ENCODE results near the gene AGPAT3. TPM values are rescaled to one million over a fixed set of nuclear protein-coding genes. Genes with fewer than 3 reads are reported as not detected.

Gene AGPAT3
- total RNA-seq, 4 donors from 2014 or later, result 63.5 to 225 (median 161) TPM

DNA sequence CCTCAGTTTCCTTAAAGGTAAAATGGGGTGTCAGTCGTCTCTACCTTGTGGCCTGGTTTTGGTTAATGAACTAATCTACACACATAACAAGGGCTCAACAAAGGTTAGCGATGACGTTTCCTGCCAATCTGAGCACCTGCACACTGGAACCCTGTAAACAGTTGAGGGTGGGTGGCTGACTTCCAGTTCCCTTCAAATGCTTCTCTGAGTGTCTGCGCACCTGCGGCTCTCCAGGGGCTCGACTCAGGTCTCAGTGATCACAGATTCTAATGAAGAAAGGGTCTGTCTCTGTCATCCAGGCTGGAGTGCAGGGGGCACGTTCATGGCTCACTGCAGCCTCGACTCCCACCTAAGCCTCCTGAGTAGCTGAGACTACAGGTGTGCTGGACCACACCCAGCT, 3.3 kb upstream of the AGPAT3 start:
- peak in 1 of 3 donors; percentile 49 for DNase-seq
- no peaks in the 10 kb centered on the region for H3K36me3 ChIP-seq
- no peak overlapping the region for H3K4me3 ChIP-seq
- H3K27ac ChIP-seq, result no peak overlapping the region
- no peaks in the 10 kb centered on the region for H3K9me3 ChIP-seq
- TF ChIP-seq, protein P1, sequence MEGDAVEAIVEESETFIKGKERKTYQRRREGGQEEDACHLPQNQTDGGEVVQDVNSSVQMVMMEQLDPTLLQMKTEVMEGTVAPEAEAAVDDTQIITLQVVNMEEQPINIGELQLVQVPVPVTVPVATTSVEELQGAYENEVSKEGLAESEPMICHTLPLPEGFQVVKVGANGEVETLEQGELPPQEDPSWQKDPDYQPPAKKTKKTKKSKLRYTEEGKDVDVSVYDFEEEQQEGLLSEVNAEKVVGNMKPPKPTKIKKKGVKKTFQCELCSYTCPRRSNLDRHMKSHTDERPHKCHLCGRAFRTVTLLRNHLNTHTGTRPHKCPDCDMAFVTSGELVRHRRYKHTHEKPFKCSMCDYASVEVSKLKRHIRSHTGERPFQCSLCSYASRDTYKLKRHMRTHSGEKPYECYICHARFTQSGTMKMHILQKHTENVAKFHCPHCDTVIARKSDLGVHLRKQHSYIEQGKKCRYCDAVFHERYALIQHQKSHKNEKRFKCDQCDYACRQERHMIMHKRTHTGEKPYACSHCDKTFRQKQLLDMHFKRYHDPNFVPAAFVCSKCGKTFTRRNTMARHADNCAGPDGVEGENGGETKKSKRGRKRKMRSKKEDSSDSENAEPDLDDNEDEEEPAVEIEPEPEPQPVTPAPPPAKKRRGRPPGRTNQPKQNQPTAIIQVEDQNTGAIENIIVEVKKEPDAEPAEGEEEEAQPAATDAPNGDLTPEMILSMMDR (IDR thresholded peaks at IDR 0.05), result no peak
- TF ChIP-seq POLR2A (IDR thresholded peaks at IDR 0.05), result no peak
- H3K4me1 ChIP-seq, result peaks cover 0 to 17% (median 0%) of the 10 kb centered on the region in 4 donors
- no peaks in the 10 kb centered on the region for H3K27me3 ChIP-seq

DNA sequence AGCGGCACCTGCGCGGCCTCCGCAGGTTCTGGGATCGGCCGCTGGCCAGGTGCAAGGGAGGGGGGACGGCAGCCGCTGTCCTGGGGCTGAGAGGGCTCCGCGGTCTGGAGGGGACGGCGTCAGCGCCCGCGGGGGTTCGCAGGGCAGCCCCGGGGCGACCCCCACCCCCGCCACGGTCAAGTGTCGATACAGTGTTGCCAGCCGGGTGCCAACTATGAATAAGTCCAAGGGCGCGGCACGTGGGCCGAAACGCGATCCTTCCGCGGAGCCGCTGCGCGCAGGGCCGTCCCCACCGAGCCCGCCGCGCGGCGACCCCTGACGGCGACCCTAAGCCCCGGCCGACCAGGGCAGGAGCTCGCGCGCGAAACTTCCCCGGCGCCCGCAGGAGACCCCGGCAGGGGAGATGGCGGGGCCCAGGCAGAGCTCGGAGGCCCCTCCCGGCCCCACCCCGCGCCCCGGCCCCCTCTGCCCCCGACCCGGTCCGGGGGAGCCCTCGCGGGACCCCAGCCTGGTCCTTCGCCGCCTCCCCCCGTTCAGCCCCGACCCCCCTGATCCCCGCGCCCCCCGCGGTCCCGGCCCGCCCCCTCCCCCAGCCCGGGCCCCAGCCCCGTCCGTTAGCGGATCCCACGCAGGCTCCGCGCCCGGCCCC, 586 bp upstream of the AGPAT3 start:
- Histone ChIP-seq H3K27me3 (no peaks in the 10 kb centered on the region), H3K9me3 (no peaks in the 10 kb centered on the region), H3K4me3 (peak overlapping the region; percentile 80 to 96 (median 90)), H3K36me3 (no peaks in the 10 kb centered on the region), H3K4me1 (peaks cover 0 to 43% (median 0%) of the 10 kb centered on the region in 4 donors), H3K27ac (peak overlapping the region; percentile 95 to 99 (median 97))
- peak; percentile 66 to 68 for TF ChIP-seq POLR2A (IDR thresholded peaks at IDR 0.05)
- TF ChIP-seq, protein P1 (IDR thresholded peaks at IDR 0.05), result peak in 1 of 6 experiments; percentile 10
- DNase-seq, result peak; percentile 56 to 84 (median 74)

DNA sequence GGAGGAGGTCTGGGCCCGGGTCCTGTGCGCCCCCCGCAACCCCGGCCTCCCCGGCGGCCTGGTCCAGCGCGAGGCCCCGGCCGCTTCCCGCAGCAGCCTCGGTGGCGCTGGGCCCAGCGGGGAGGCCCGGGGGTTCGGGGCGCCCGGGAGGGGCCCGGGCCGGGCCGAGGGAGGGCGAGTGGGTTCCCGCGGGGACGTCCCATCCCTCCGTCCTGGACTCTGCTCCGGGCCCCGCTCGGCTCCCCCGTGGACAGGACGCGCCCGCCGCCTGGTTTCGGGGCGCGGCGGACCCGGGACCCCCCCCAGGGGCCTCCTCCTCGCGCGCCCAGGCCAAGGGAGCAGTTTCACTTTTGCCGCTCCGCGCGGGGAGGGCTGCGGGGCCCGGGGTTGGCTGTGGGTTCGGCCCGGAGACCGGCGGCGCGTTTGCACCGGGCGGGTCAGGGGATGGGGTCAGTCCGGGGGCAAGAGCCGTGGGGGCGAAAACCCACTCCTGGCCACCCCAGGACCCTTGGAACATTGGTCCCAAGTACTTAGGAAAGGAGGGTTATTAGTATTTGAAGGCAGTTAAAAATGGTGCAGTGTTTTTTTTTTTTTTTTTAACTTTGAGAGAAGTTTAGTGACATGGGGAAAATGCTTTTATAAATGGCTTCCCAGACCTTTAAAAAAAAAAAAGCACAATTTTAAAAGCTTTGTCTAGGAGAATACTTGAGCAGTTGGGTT, 677 bp downstream of the AGPAT3 start:
- DNase-seq, result peak; percentile 64 to 83 (median 79)
- peak overlapping the region; percentile 80 to 96 (median 90) for H3K4me3 ChIP-seq
- TF ChIP-seq POLR2A (IDR thresholded peaks at IDR 0.05), result no peak
- TF ChIP-seq, protein P1 (IDR thresholded peaks at IDR 0.05), result no peak
- H3K36me3 ChIP-seq, result peaks cover 0 to 9% (median 0%) of the 10 kb centered on the region in 3 donors
- H3K27ac ChIP-seq, result peak overlapping the region; percentile 95 to 99 (median 97)
- H3K4me1 ChIP-seq, result peaks cover 0 to 39% (median 0%) of the 10 kb centered on the region in 4 donors
- H3K27me3 ChIP-seq, result no peaks in the 10 kb centered on the region
- no peaks in the 10 kb centered on the region for H3K9me3 ChIP-seq

DNA sequence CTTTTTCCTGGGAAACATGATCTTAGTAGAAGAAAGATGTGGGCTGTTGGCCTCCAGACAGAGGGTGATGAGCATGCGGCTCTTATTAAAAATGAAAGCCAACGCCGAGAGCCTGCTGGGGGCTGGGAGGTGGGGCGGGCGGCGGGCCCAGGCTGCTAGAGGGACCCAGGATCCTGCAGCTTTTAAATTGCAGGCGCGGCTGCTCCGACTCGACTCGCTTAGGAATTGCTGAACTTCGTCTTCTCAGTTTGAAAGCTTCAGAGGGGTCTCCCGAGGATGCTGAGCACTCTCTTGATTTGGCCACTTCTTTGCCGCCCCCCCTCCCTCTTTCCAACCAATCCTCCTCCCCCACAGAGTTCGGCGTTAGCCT, 1.2 kb downstream of the AGPAT3 start:
- TF ChIP-seq, protein P1 (IDR thresholded peaks at IDR 0.05), result no peak
- no peak for TF ChIP-seq POLR2A (IDR thresholded peaks at IDR 0.05)
- Histone ChIP-seq H3K27ac (peak overlapping the region; percentile 95 to 99 (median 97)), H3K4me1 (peaks cover 0 to 34% (median 0%) of the 10 kb centered on the region in 4 donors), H3K36me3 (peaks cover 0 to 13% (median 0%) of the 10 kb centered on the region in 3 donors), H3K9me3 (no peaks in the 10 kb centered on the region), H3K4me3 (peak overlapping the region; percentile 80 to 96 (median 90)), H3K27me3 (no peaks in the 10 kb centered on the region)
- DNase-seq, result peak in 2 of 3 donors; percentile 53 to 68

DNA sequence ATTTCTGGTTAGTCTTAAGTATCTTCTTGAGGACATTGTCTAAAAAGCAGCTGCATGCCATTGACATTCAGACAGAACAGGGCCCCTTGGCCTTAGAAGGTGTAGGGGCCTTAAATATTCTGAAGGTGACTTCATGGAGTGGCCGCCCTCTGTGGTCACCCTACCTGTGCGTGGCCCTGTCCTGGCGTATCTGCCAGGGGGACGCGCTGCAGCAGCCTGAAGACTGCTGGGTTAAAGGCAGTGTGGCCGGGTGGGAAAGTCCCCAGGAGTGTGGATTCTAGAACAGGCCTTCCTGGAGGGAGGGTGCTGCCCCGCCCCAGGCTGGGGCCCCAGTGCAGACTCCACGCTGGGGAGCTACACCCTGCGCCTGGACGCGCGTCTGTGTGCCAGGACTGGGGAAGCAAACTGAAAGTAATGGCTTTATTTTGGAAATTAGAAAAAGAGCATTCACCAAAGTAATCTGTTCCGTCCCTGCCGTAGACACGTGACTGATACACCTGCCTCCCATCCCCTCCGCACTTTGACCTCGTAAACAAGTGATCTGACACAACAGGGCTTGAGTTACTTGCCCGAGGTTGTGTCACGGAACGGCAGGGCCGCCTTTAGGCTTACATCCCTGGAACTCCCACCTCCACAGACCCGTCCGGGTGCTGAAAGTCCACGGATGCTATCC, 1.8 kb downstream of the AGPAT3 start:
- Histone ChIP-seq H3K27ac (peak overlapping the region; percentile 95 to 99 (median 97)), H3K9me3 (no peaks in the 10 kb centered on the region), H3K4me1 (peaks cover 0 to 34% (median 0%) of the 10 kb centered on the region in 4 donors), H3K4me3 (peak overlapping the region; percentile 80 to 96 (median 90)), H3K36me3 (peaks cover 0 to 13% (median 0%) of the 10 kb centered on the region in 3 donors), H3K27me3 (no peaks in the 10 kb centered on the region)
- DNase-seq, result peak; percentile 41 to 88 (median 86)
- TF ChIP-seq, protein P1 (IDR thresholded peaks at IDR 0.05), result no peak
- TF ChIP-seq POLR2A (IDR thresholded peaks at IDR 0.05), result peak; percentile 53 to 62
